H1 (cell line): Measurements from ENCODE around the gene ARHGEF39. TPM values are rescaled to one million over a fixed set of nuclear protein-coding genes. Genes with fewer than 3 reads are reported as not detected.

Experiments used
- ATF3 ChIP-seq: IDR thresholded peaks from 2 replicates; pipeline ENCODE4 v1.6.1; 2011; ENCODE audit warnings: low read depth, mild to moderate bottlenecking, low read length; ENCODE audit not compliant: insufficient read depth
- CHD1 ChIP-seq: IDR thresholded peaks from 2 replicates; pipeline ENCODE4 v1.6.1; 2012; ENCODE audit warnings: low read depth, low read length, improper control_type of control experiment
- CHD2 ChIP-seq: IDR thresholded peaks from 2 replicates; pipeline ENCODE4 v1.6.1; 2012; ENCODE audit warnings: low read length, improper control_type of control experiment
- CHD7 ChIP-seq: fragments of 300-600 bp; sonication (generic); IDR thresholded peaks from 2 replicates; pipeline ENCODE4 v1.7.1; 2012; ENCODE audit warnings: low read length, moderate library complexity, mild to moderate bottlenecking, inconsistent platforms; ENCODE audit not compliant: insufficient replicate concordance
- POLR2A ChIP-seq, 2 experiments: IDR thresholded peaks; 1 replicate in 1 of 2; 2 replicates in 1 of 2; pipeline ENCODE4 v1.6.1; 2011; ENCODE audit warnings: low read depth in 2 of 2, low read length in 2 of 2, mild to moderate bottlenecking in 2 of 2; ENCODE audit errors: control extremely low read depth in 1 of 2
- SRF ChIP-seq: IDR thresholded peaks from 2 replicates; pipeline ENCODE4 v1.6.1; 2011; ENCODE audit warnings: mild to moderate bottlenecking, low read depth, low read length, moderate library complexity
- polyA plus RNA-seq, 7 experiments: library from polyadenylated mRNA; depleted of rRNA in 3 of 7; stranded (reverse) in 5 of 7; unstranded in 2 of 7; fragments of >200 nt in 5 of 7; fragments of 200-250 nt in 2 of 7; gene quantifications; 1 replicate in 5 of 7; 2 replicates in 1 of 7; 4 replicates in 1 of 7; pipeline versions ENCODE4 v1.2.1 to v1.2.3, GENCODE V29; 2011 to 2013; ENCODE audit warnings: missing spikeins in 2 of 7, mixed read lengths in 2 of 7
- total RNA-seq: library from RNA; stranded (reverse); fragmentation: NEBNext Ultra II Directional; extraction: Animal tissue kit (Norgen Biotek cat#: 25700); gene quantifications from 2 replicates; pipeline ENCODE4 v1.2.1, GENCODE V29; 2021
- TF ChIP-seq, protein P1 (sequence below): IDR thresholded peaks from 2 replicates; pipeline ENCODE4 v1.6.1; 2011; ENCODE audit warnings: low read length, improper control_type of control experiment

The ARHGEF39 gene
- total and polyA plus RNA-seq, 2 of the 8 experiments (the other 6 are each of a cell fraction or from before 2014, with no cell fraction given): 18.6 to 18.7 TPM

- no peak for TF ChIP-seq CHD7
- no peak for TF ChIP-seq CHD2
- TF ChIP-seq ATF3: no peak
- TF ChIP-seq POLR2A (IDR thresholded peaks at IDR 0.05; ENCODE audit: control extremely low read depth in 1 of 2, low read depth in 2 of 2, low read length in 2 of 2): no peak
- no peak for TF ChIP-seq CHD1
- TF ChIP-seq, protein P1, sequence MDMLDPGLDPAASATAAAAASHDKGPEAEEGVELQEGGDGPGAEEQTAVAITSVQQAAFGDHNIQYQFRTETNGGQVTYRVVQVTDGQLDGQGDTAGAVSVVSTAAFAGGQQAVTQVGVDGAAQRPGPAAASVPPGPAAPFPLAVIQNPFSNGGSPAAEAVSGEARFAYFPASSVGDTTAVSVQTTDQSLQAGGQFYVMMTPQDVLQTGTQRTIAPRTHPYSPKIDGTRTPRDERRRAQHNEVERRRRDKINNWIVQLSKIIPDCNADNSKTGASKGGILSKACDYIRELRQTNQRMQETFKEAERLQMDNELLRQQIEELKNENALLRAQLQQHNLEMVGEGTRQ: no peak
- TF ChIP-seq SRF: no peak
Observed at GRCh38 chr9:35658968-35659220, 6.1 kb downstream of the ARHGEF39 start (continued).
